PFSK-1 (cell line): ENCODE results near the gene TAGLN. TPM values are rescaled to one million over a fixed set of nuclear protein-coding genes. Genes with fewer than 3 reads are reported as not detected.

ENCODE experiments used
- FOXP2 ChIP-seq: optimal IDR thresholded peaks from 2 replicates; pipeline ENCODE3; 2011; ENCODE audit warnings: borderline replicate concordance, control low read depth, inconsistent platforms; ENCODE audit not compliant: insufficient read depth; ENCODE audit errors: extremely low read length, extremely low read depth
- POLR2AphosphoS5 ChIP-seq: IDR thresholded peaks from 2 replicates; pipeline ENCODE4 v1.6.1; 2012; ENCODE audit warnings: low read depth, mild to moderate bottlenecking, control low read depth, low read length, moderate library complexity
- REST ChIP-seq, 2 experiments: IDR thresholded peaks; 2 replicates each; pipeline versions ENCODE4 v1.6.1 to v1.8.0; 2011 to 2012; ENCODE audit warnings: low read depth in 2 of 2, low read length in 2 of 2, control low read depth in 1 of 2, inconsistent platforms in 1 of 2, mild to moderate bottlenecking in 1 of 2, moderate library complexity in 1 of 2; ENCODE audit not compliant: insufficient read depth in 1 of 2
- SIN3A ChIP-seq: IDR thresholded peaks from 2 replicates; pipeline ENCODE4 v1.6.1; 2012; ENCODE audit warnings: mild to moderate bottlenecking, low read length, moderate library complexity, borderline replicate concordance; ENCODE audit not compliant: insufficient read depth
- TAF1 ChIP-seq: IDR thresholded peaks from 2 replicates; pipeline ENCODE4 v1.6.1; 2012; ENCODE audit warnings: low read length, control low read depth, borderline replicate concordance; ENCODE audit not compliant: insufficient read depth
- polyA plus RNA-seq: library from polyadenylated mRNA; unstranded; fragments of >200 nt; gene quantifications from one replicate; pipeline ENCODE4 v1.2.1, GENCODE V29; 2012; ENCODE audit warnings: low read depth, missing spikeins; ENCODE audit not compliant: insufficient read length

Gene TAGLN
- polyA plus RNA-seq, result 4.6 TPM

GRCh38 chr11:117199053-117199915 is at the start of gene TAGLN:
Gene TAGLN, plus strand, starts transcription at chr11:117199370. Its CDS starts 3,644 bp downstream, at chr11:117203014.
- no peak for TF ChIP-seq SIN3A
- TF ChIP-seq REST (IDR thresholded peaks at IDR 0.05; ENCODE audit: insufficient read depth in 1 of 2, low read depth in 2 of 2, low read length in 2 of 2), result no peak
- TF ChIP-seq FOXP2, result no peak
- TF ChIP-seq TAF1, result no peak
- TF ChIP-seq POLR2AphosphoS5, result no peak

- no peak for TF ChIP-seq FOXP2
- no peak for TF ChIP-seq SIN3A
- no peak for TF ChIP-seq REST (IDR thresholded peaks at IDR 0.05; ENCODE audit: insufficient read depth in 1 of 2, low read depth in 2 of 2, low read length in 2 of 2)
- no peak for TF ChIP-seq POLR2AphosphoS5
- TF ChIP-seq TAF1, result no peak
These were observed 47.1 kb upstream of the TAGLN start for GRCh38 chr11:117152066-117152465.

- TF ChIP-seq REST (IDR thresholded peaks at IDR 0.05; ENCODE audit: insufficient read depth in 1 of 2, low read depth in 2 of 2, low read length in 2 of 2), result no peak
- no peak for TF ChIP-seq TAF1
These were observed 44.7 kb upstream of the TAGLN start for GRCh38 chr11:117154468-117154867.

GRCh38 chr11:117157507-117157906 is 41.7 kb upstream of the TAGLN start:
- no peak for TF ChIP-seq SIN3A
- TF ChIP-seq POLR2AphosphoS5, result no peak
- no peak for TF ChIP-seq REST (IDR thresholded peaks at IDR 0.05; ENCODE audit: insufficient read depth in 1 of 2, low read depth in 2 of 2, low read length in 2 of 2)
- TF ChIP-seq TAF1, result no peak
- no peak for TF ChIP-seq FOXP2
